Stomach (tissue), 4 donors: ENCODE results near the gene SORCS2.

Experiments used
- CTCF ChIP-seq, 7 experiments: fragments of 450-650 bp in 4 of 7; fragments of 200-600 bp in 3 of 7; sonication (generic) in 3 of 7; IDR thresholded peaks; one replicate each; pipeline ENCODE4 v1.5.1; 2016 to 2019; ENCODE audit warnings: antibody characterized with exemption in 7 of 7, control low read depth in 2 of 7, mild to moderate bottlenecking in 1 of 7
- EP300 ChIP-seq: sonication (generic); formaldehyde crosslinking; IDR thresholded peaks from one replicate; pipeline ENCODE4 v1.6.1; 2017; ENCODE audit warnings: antibody characterized with exemption
- POLR2A ChIP-seq, 4 donors: fragments of 450-650 bp; IDR thresholded peaks; one replicate each; pipeline ENCODE4 v1.6.1; 2016; ENCODE audit warnings: antibody characterized with exemption in 4 of 4, control low read depth in 2 of 4, mild to moderate bottlenecking in 1 of 4, moderate library complexity in 1 of 4
- POLR2AphosphoS5 ChIP-seq, 3 donors: sonication (generic); formaldehyde crosslinking; IDR thresholded peaks; one replicate each; pipeline ENCODE4 v1.6.1; 2016; ENCODE audit warnings: antibody characterized with exemption in 3 of 3

GRCh38 chr4:7763788-7764187, 571.5 kb downstream of the SORCS2 start:
- TF ChIP-seq CTCF (IDR thresholded peaks at IDR 0.05) (no peak), POLR2AphosphoS5 (IDR thresholded peaks at IDR 0.05) (no peak), EP300 (no peak), POLR2A (IDR thresholded peaks at IDR 0.05) (no peak)
